LNCaP clone FGC (cell line): ENCODE results near the gene IBSP.

Experiments
- DNase-seq: peaks from one replicate; pipeline ENCODE4 v3.0.0-alpha.2; 2011; ENCODE audit warnings: low read depth
- H3K4me3 ChIP-seq: 2 replicates; pipeline ENCODE4 v1.5.1; 2011; ENCODE audit warnings: mild to moderate bottlenecking, low read depth, low read length, control low read depth
- CTCF ChIP-seq: IDR thresholded peaks from 2 replicates; pipeline ENCODE4 v1.5.1; 2012; ENCODE audit warnings: mild to moderate bottlenecking; ENCODE audit not compliant: control insufficient read depth, insufficient read depth; ENCODE audit errors: extremely low read depth

IBSP gene

GRCh38 chr4:87819281-87819919, 20.0 kb downstream of the IBSP start:
- no peak overlapping the region for H3K4me3 ChIP-seq
- DNase-seq: no peak
- TF ChIP-seq CTCF: no peak

GRCh38 chr4:87823200-87823599, 23.8 kb downstream of the IBSP start:
- no peak for TF ChIP-seq CTCF
- no peak overlapping the region for H3K4me3 ChIP-seq
- no peak for DNase-seq

- DNase-seq: no peak
- no peak for TF ChIP-seq CTCF
- no peak overlapping the region for H3K4me3 ChIP-seq
These were observed 24.4 kb downstream of the IBSP start for GRCh38 chr4:87823724-87824123.

- no peak for TF ChIP-seq CTCF
- no peak overlapping the region for H3K4me3 ChIP-seq
- no peak for DNase-seq
These were observed 25.0 kb downstream of the IBSP start for GRCh38 chr4:87824352-87824751.

- DNase-seq: no peak
- TF ChIP-seq CTCF: no peak
- H3K4me3 ChIP-seq: no peak within 1 kb of the TSS
These were observed 33.3 kb downstream of the IBSP start, which contains the start of gene MEPE for GRCh38 chr4:87832669-87833068. TSS of gene MEPE (plus strand) at chr4:87832969. CDS start at chr4:87834715, 1,746 bp downstream.

- DNase-seq: no peak
- TF ChIP-seq CTCF: no peak
- H3K4me3 ChIP-seq: no peak overlapping the region
These were observed 35.0 kb downstream of the IBSP start for GRCh38 chr4:87834401-87834800.

- no peak for TF ChIP-seq CTCF
- DNase-seq: no peak
- H3K4me3 ChIP-seq: no peak overlapping the region
These were observed 35.8 kb downstream of the IBSP start for GRCh38 chr4:87835197-87835596.
